Measurements from ENCODE around the gene MYL11. TPM values are rescaled to one million over a fixed set of nuclear protein-coding genes. Genes with fewer than 3 reads are reported as not detected.

MYL11 gene
- total RNA-seq, 1 experiment from 2014 or later, result not detected

- no TSS peak for BruUV-seq (replicated peaks)
- Histone ChIP-seq H3K4me1 (ENCODE audit: control insufficient read depth in 1 of 2, insufficient read depth in 2 of 2, low read length in 2 of 2) (peaks cover 18 to 30% of the 10 kb centered on the region in 2 experiments), H3K9me2 (ENCODE audit: insufficient read depth) (no peaks in the 10 kb centered on the region), H3K9ac (ENCODE audit: low read length) (peak overlapping the region; percentile 82), H4K20me1 (ENCODE audit: insufficient read depth) (no peaks in the 10 kb centered on the region), H3K36me3 (ENCODE audit: control insufficient read depth in 1 of 2, insufficient read depth in 2 of 2, low read length in 2 of 2) (peaks cover 14 to 16% of the 10 kb centered on the region in 2 experiments), H3K27ac (ENCODE audit: low read depth, low read length) (no peak overlapping the region), H3K79me2 (ENCODE audit: insufficient read depth, low read length) (peaks cover 65% of the 10 kb centered on the region), H3K4me3 (replicated peaks in 1 of 2; ENCODE audit: low read depth in 1 of 2, low read length in 2 of 2) (peak overlapping the region; percentile 79 to 87), H2AFZ (ENCODE audit: low read depth, low read length, poor library complexity, severe bottlenecking) (no peak overlapping the region), H3K4me2 (ENCODE audit: low read length) (peak overlapping the region; percentile 92), H3K27me3 (ENCODE audit: insufficient read depth, low read length) (no peaks in the 10 kb centered on the region), H3K9me3 (ENCODE audit: control insufficient read depth in 1 of 2, insufficient read depth in 1 of 2, low read depth in 1 of 2, low read length in 2 of 2) (no peaks in the 10 kb centered on the region)
- ATAC-seq, result no peak
- TF ChIP-seq SIN3A (IDR thresholded peaks at IDR 0.05; ENCODE audit: low read depth) (no peak), TCF7L2 (IDR thresholded peaks at IDR 0.05; ENCODE audit: borderline replicate concordance, extremely low read depth, insufficient read depth, insufficient read length) (no peak), EGR1 (IDR thresholded peaks at IDR 0.05; ENCODE audit: low read depth) (no peak), JUND (IDR thresholded peaks at IDR 0.05) (no peak)
- CTCF ChIA-PET, result no interaction called here
- intact Hi-C loops (cut with micrococcal nuclease), result no loop called here
- no peak for DNase-seq (ENCODE audit: low read depth, low spot score)
- POLR2A ChIA-PET, result no interaction called here
- RAD21 ChIA-PET (ENCODE audit: low non-redundant PET in 1 of 2, low total read pairs in 2 of 2, uncharacterized antibody in 2 of 2, unreplicated experiment in 2 of 2), result no interaction called here
Measured at GRCh38 chr16:30368122-30368791, 6.3 kb upstream of the MYL11 start.

- H3K9me2 ChIP-seq (ENCODE audit: insufficient read depth), result no peaks in the 10 kb centered on the region
- intact Hi-C loops (cut with micrococcal nuclease), result no loop called here
- peaks cover 18 to 30% of the 10 kb centered on the region in 2 experiments for H3K4me1 ChIP-seq (ENCODE audit: control insufficient read depth in 1 of 2, insufficient read depth in 2 of 2, low read length in 2 of 2)
- peak overlapping the region; percentile 82 for H3K9ac ChIP-seq (ENCODE audit: low read length)
- TF ChIP-seq SIN3A (IDR thresholded peaks at IDR 0.05; ENCODE audit: low read depth), result no peak
- TF ChIP-seq MAX (IDR thresholded peaks at IDR 0.05), result no peak
- TF ChIP-seq CEBPB (IDR thresholded peaks at IDR 0.05; ENCODE audit: low read depth), result no peak
- TF ChIP-seq JUND (IDR thresholded peaks at IDR 0.05), result no peak
- H3K27ac ChIP-seq (ENCODE audit: low read depth, low read length), result peak overlapping the region; percentile 84; the same call in 1 of the 2 replicates
- POLR2A ChIA-PET, result no interaction called here
- H3K36me3 ChIP-seq (ENCODE audit: control insufficient read depth in 1 of 2, insufficient read depth in 2 of 2, low read length in 2 of 2), result peaks cover 14% of the 10 kb centered on the region in 2 experiments
- CTCF ChIA-PET, result no interaction called here
- no peaks in the 10 kb centered on the region for H3K9me3 ChIP-seq (ENCODE audit: control insufficient read depth in 1 of 2, insufficient read depth in 1 of 2, low read depth in 1 of 2, low read length in 2 of 2)
- peak overlapping the region; percentile 79 to 87 for H3K4me3 ChIP-seq (replicated peaks in 1 of 2; ENCODE audit: low read depth in 1 of 2, low read length in 2 of 2)
- DNase-seq (ENCODE audit: low read depth, low spot score) (no peak), ATAC-seq (no peak)
- BruUV-seq (replicated peaks), result no TSS peak
- H3K27me3 ChIP-seq (ENCODE audit: insufficient read depth, low read length), result no peaks in the 10 kb centered on the region
- H4K20me1 ChIP-seq (ENCODE audit: insufficient read depth), result no peaks in the 10 kb centered on the region
- H3K4me2 ChIP-seq (ENCODE audit: low read length), result peak overlapping the region; percentile 92
- H3K79me2 ChIP-seq (ENCODE audit: insufficient read depth, low read length), result peaks cover 60% of the 10 kb centered on the region
- RAD21 ChIA-PET (ENCODE audit: low non-redundant PET in 1 of 2, low total read pairs in 2 of 2, uncharacterized antibody in 2 of 2, unreplicated experiment in 2 of 2), result no interaction called here
- H2AFZ ChIP-seq (ENCODE audit: low read depth, low read length, poor library complexity, severe bottlenecking), result no peak overlapping the region
Measured at GRCh38 chr16:30368792-30369090, 5.9 kb upstream of the MYL11 start.
